ENCODE measurements around the gene SCAF4. TPM values are rescaled to one million over a fixed set of nuclear protein-coding genes. Genes with fewer than 3 reads are reported as not detected.

SCAF4 gene
- total and polyA plus RNA-seq, 9 of the 15 experiments (the other 6 are each of a cell fraction or from before 2014, with no cell fraction given), result 2.3 to 55.7 (median 17.2) TPM

- Histone ChIP-seq H3K36me3 (ENCODE audit: control insufficient read depth, insufficient read depth, low read length) (no peaks in the 10 kb centered on the region), H2AFZ (ENCODE audit: low read depth, low read length) (no peak overlapping the region), H3K4me1 (replicated peaks in 1 of 2; ENCODE audit: control insufficient read depth in 2 of 2, insufficient read depth in 2 of 2, low read length in 2 of 2) (0 out of 5 replicates have a peak, but pooled peaks cover 0 to 4% of the 10 kb centered on the region in 2 experiments), H3K4me2 (ENCODE audit: insufficient read depth, low read length) (no peak overlapping the region), H3K27me3 (ENCODE audit: control insufficient read depth in 2 of 2, insufficient read depth in 2 of 2, low read length in 2 of 2) (peaks cover 4 to 10% of the 10 kb centered on the region in 2 experiments; a peak in 1 of 5 replicates), H3K4me3 (no peak overlapping the region), H3K27ac (ENCODE audit: extremely low read depth, low read depth, low read length) (no peak overlapping the region), H3K9me1 (ENCODE audit: control insufficient read depth, insufficient read depth, low read length) (no peaks in the 10 kb centered on the region), H4K20me1 (replicated peaks; ENCODE audit: control insufficient read depth, insufficient read depth, low read length) (no peaks in the 10 kb centered on the region), H3K79me2 (ENCODE audit: control insufficient read depth, insufficient read depth, low read length) (no peaks in the 10 kb centered on the region), H3K9me3 (replicated peaks; ENCODE audit: control insufficient read depth, insufficient read depth, low read depth, low read length) (peaks cover 2% of the 10 kb centered on the region; the same call in 1 of the 2 replicates), H3K9ac (ENCODE audit: insufficient read depth in 1 of 2, low read depth in 2 of 2, low read length in 2 of 2) (no peak overlapping the region)
- ATAC-seq (peak; percentile 42), DNase-seq (ENCODE audit: extremely low read depth in 1 of 4, low spot score in 3 of 4) (no peak), FAIRE-seq (no peak)
- in situ Hi-C loops (cut with MboI) (no loop called here), intact Hi-C loops (cut with micrococcal nuclease) (loop anchor here (10.0 kb wide), 1 partner anchor 74 kb away; no protein-coding TSS in a partner anchor)
- ChIA-PET CTCF (ENCODE audit: low intra/inter-chr PET ratio) (no interaction called here), POLR2A (no interaction called here)
- no TSS peak for BruUV-seq (replicated peaks)
- no peak for TF ChIP-seq ZNF408 (CRISPR knock-in tag; IDR thresholded peaks at IDR 0.05; ENCODE audit: low read depth)
- no peak for TF ChIP-seq TAF1 (IDR thresholded peaks at IDR 0.05; ENCODE audit: control insufficient read depth, extremely low read depth, insufficient read depth, low read length, severe bottlenecking)
- TF ChIP-seq, protein P1, sequence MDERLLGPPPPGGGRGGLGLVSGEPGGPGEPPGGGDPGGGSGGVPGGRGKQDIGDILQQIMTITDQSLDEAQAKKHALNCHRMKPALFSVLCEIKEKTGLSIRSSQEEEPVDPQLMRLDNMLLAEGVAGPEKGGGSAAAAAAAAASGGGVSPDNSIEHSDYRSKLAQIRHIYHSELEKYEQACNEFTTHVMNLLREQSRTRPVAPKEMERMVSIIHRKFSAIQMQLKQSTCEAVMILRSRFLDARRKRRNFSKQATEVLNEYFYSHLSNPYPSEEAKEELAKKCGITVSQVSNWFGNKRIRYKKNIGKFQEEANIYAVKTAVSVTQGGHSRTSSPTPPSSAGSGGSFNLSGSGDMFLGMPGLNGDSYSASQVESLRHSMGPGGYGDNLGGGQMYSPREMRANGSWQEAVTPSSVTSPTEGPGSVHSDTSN (CRISPR knock-in tag; IDR thresholded peaks at IDR 0.05; ENCODE audit: low read depth), result no peak
- TF ChIP-seq, protein P1 (tag; conservative IDR thresholded peaks at IDR 0.05; ENCODE audit: low read depth), result no peak
- TF ChIP-seq SMC3 (conservative IDR thresholded peaks at IDR 0.05; ENCODE audit: insufficient read depth, low read depth, low read length), result no peak
- TF ChIP-seq E2F3 (CRISPR knock-in tag; IDR thresholded peaks at IDR 0.05), result no peak
- no peak for TF ChIP-seq ZNF584 (CRISPR knock-in tag; IDR thresholded peaks at IDR 0.05; ENCODE audit: low read depth)
- TF ChIP-seq RAD21 (CRISPR knock-in tag; conservative IDR thresholded peaks at IDR 0.05 in 1 of 2, IDR thresholded peaks at IDR 0.05 in 1 of 2), result peak in 1 of 2 experiments; percentile 29; a peak in 1 of 4 replicates
- TF ChIP-seq NELFE (IDR thresholded peaks at IDR 0.05; ENCODE audit: insufficient read depth, insufficient read length), result no peak
- TF ChIP-seq SPI1 (IDR thresholded peaks at IDR 0.05; ENCODE audit: borderline replicate concordance, low read depth, low read length), result no peak
- no peak for TF ChIP-seq KLF10 (CRISPR knock-in tag; IDR thresholded peaks at IDR 0.05)
- no peak for TF ChIP-seq STAT5A (IDR thresholded peaks at IDR 0.05; ENCODE audit: borderline replicate concordance, low read length)
- no peak for TF ChIP-seq GTF2B (IDR thresholded peaks at IDR 0.05; ENCODE audit: extremely low read depth, insufficient read length)
- TF ChIP-seq ZNF133 (CRISPR knock-in tag; IDR thresholded peaks at IDR 0.05), result no peak
- TF ChIP-seq, protein P2, sequence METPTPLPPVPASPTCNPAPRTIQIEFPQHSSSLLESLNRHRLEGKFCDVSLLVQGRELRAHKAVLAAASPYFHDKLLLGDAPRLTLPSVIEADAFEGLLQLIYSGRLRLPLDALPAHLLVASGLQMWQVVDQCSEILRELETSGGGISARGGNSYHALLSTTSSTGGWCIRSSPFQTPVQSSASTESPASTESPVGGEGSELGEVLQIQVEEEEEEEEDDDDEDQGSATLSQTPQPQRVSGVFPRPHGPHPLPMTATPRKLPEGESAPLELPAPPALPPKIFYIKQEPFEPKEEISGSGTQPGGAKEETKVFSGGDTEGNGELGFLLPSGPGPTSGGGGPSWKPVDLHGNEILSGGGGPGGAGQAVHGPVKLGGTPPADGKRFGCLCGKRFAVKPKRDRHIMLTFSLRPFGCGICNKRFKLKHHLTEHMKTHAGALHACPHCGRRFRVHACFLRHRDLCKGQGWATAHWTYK (CRISPR knock-in tag; IDR thresholded peaks at IDR 0.05), result no peak
- TF ChIP-seq CTCF (IDR thresholded peaks at IDR 0.05 in 2 of 3, conservative IDR thresholded peaks at IDR 0.05 in 1 of 3; ENCODE audit: insufficient read depth in 2 of 3, low read depth in 1 of 3, low read length in 3 of 3), result peak in 2 of 3 experiments; percentile 23 to 25; a peak in 2 of 6 replicates
- 0% methylated on average over 4 of the region's 4 CpGs for WGBS (ENCODE audit: insufficient coverage, low coverage, missing lambda C conversion rate)
Observed at GRCh38 chr21:31780944-31781343, 49.0 kb upstream of the SCAF4 start.

Data from K562 (cell line).